NT2/D1 (cell line): Measurements from ENCODE around the gene RUNX2.

ENCODE experiments used
- SUZ12 ChIP-seq: IDR thresholded peaks from 2 replicates; pipeline ENCODE4 v1.6.1; 2011; ENCODE audit not compliant: insufficient read length, insufficient read depth; ENCODE audit errors: extremely low read depth
- ZNF274 ChIP-seq: IDR thresholded peaks from 2 replicates; pipeline ENCODE4 v1.6.1; 2011; ENCODE audit warnings: mild to moderate bottlenecking, low read depth, low read length

DNA sequence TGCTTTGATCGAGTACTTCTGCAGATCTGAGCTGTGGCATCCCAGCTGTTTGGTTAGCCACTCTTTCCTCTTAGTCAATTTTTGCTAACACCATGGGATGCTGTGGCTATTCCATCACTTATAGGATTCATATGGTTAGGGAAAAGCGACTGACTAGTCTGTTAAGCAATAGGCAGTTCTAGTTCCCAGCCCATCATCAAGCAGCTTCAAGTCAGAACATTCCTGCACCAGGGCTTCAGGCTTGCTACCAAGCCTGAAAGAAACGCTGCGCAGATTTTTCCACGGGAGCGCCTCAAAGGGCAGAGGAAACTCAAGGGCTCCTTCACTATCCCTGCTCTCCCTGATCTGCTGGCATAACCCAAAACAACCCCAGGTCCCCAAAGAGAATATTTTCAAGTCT is 209.4 kb downstream of the RUNX2 start:
- no peak for TF ChIP-seq ZNF274
- no peak for TF ChIP-seq SUZ12
